Measurements from ENCODE around the gene THNSL1.

Gene THNSL1

DNA sequence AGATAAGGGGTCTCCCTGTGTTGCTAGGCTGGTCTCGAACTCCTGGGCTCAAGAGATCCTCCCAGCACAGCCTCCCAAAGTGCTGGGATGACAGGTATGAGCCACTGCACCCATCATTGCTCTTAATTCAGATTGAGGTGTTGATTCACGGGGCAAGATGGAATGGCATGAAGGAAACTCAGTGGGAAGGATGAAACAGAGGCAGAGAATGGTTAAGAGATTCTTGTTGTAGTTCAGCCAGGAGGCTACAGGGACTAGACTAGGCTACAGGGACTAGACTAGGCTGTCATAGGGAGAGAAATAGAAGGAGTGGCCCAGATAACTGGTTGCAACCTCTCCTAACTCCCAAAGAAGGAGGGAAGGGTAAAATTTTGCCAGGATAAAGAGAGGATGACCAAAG is 48.0 kb downstream of the THNSL1 start:
- Histone ChIP-seq H3F3A (ENCODE audit: control insufficient read depth, insufficient read depth) (no peaks in the 10 kb centered on the region), H3K27ac (ENCODE audit: low read depth, low read length) (no peak overlapping the region), H3K4me3 (ENCODE audit: low read length) (no peak overlapping the region), H3K4me1 (ENCODE audit: control insufficient read depth, low read length) (no peaks in the 10 kb centered on the region), H3K27me3 (ENCODE audit: control insufficient read depth, low read length) (no peaks in the 10 kb centered on the region), H3K36me3 (ENCODE audit: control insufficient read depth, low read length) (no peaks in the 10 kb centered on the region), H4K20me1 (ENCODE audit: control insufficient read depth, insufficient read depth, low read depth, low read length) (no peaks in the 10 kb centered on the region), H3K9me2 (replicated peaks; ENCODE audit: control insufficient read depth, low read length) (no peaks in the 10 kb centered on the region), H3K9me3 (ENCODE audit: control insufficient read depth, insufficient read depth, low read length) (no peaks in the 10 kb centered on the region), H3K4me2 (ENCODE audit: low read length) (no peak overlapping the region), H3K79me2 (ENCODE audit: control insufficient read depth, low read length) (no peaks in the 10 kb centered on the region)
- TF ChIP-seq, protein P1, sequence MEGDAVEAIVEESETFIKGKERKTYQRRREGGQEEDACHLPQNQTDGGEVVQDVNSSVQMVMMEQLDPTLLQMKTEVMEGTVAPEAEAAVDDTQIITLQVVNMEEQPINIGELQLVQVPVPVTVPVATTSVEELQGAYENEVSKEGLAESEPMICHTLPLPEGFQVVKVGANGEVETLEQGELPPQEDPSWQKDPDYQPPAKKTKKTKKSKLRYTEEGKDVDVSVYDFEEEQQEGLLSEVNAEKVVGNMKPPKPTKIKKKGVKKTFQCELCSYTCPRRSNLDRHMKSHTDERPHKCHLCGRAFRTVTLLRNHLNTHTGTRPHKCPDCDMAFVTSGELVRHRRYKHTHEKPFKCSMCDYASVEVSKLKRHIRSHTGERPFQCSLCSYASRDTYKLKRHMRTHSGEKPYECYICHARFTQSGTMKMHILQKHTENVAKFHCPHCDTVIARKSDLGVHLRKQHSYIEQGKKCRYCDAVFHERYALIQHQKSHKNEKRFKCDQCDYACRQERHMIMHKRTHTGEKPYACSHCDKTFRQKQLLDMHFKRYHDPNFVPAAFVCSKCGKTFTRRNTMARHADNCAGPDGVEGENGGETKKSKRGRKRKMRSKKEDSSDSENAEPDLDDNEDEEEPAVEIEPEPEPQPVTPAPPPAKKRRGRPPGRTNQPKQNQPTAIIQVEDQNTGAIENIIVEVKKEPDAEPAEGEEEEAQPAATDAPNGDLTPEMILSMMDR (IDR thresholded peaks at IDR 0.05; ENCODE audit: low read depth, low read length, poor library complexity, severe bottlenecking) = no peak
- no peak for TF ChIP-seq EZH2phosphoT487 (IDR thresholded peaks at IDR 0.05; ENCODE audit: borderline replicate concordance, low read length)

DNA sequence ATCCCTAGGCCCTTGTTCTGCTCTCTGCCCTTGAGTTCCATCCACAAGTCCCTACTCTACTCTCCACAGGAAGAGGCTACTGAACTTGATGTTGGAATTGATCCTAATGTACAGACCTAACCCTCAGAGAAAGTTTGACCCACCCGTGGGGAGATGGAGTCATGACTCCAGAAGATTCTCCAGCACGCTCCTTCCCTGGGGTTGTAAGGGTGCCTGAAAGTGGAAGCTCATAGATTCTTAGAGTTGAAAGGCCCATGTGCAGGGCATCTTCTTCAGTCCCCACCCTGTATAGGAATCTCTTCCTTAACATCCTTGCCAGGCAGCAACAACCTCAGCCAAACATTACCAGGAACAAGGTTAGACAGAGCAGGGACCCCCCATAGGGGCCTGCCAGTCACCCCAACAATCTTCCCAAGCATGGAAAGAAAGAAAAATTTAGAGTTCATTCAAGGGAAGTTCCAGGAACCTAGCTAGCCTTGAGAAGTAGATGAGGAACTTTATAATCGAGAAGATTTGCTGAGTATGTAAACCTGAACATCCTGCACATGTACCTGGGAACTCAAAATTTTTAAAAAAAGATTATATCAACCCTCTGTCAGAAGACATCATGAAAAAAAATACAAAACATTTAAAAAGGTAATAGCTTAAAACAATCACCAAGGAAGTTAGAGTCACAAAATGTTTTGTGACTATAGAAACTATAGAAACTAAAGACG is 49.5 kb downstream of the THNSL1 start:
- Histone ChIP-seq H3K79me2 (ENCODE audit: control insufficient read depth, low read length) (no peaks in the 10 kb centered on the region), H3K4me3 (ENCODE audit: low read length) (no peak overlapping the region), H3K27ac (ENCODE audit: low read depth, low read length) (no peak overlapping the region), H4K20me1 (ENCODE audit: control insufficient read depth, insufficient read depth, low read depth, low read length) (no peaks in the 10 kb centered on the region), H3K4me1 (ENCODE audit: control insufficient read depth, low read length) (no peaks in the 10 kb centered on the region), H3K4me2 (ENCODE audit: low read length) (no peak overlapping the region), H3F3A (ENCODE audit: control insufficient read depth, insufficient read depth) (no peaks in the 10 kb centered on the region), H3K9me3 (ENCODE audit: control insufficient read depth, insufficient read depth, low read length) (no peaks in the 10 kb centered on the region), H3K9me2 (replicated peaks; ENCODE audit: control insufficient read depth, low read length) (no peaks in the 10 kb centered on the region), H3K36me3 (ENCODE audit: control insufficient read depth, low read length) (no peaks in the 10 kb centered on the region), H3K27me3 (ENCODE audit: control insufficient read depth, low read length) (no peaks in the 10 kb centered on the region)
- TF ChIP-seq EZH2phosphoT487 (IDR thresholded peaks at IDR 0.05; ENCODE audit: borderline replicate concordance, low read length) = no peak
- TF ChIP-seq, protein P1 (IDR thresholded peaks at IDR 0.05; ENCODE audit: low read depth, low read length, poor library complexity, severe bottlenecking) = no peak

DNA sequence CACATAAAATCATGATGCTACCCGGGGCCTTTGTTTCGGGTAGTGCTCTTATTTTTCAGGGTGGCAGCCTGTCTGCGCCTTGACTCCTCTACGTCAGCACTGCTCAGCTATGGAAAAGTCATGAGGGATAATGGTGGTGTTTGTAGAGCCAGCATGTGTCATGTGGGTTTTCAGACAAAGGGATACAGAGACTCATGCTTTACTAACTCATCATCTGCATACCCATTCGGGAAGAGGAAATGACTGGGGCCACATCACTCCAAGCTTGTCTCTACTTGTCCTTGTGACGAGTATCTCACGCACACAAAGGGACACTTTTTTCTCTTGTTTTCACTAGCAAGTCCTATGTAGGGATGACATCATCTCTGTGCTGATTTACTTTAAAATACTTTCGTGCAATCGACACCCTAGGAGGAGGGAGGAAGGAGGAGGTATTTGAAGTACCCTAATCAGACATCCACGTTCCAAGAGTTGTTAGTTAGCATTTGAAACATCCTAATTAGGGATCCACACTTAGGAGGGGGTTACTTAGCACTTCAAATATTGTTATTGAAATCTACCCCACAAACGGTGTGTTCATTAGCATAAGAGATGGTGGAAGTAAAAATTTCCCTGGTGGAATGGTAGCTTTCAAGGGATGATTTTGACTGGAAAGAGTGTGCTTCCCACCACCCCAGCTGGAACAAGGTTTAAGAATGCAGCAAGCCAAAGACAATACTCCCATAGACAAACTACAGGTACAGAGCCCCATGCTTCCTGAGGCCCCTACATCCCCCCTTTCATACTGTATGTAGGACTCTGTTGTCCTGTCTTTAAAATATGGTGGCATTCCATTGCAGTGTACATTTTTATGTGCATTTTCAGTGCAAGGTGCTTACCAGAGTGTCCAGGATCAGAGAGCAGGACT is 52.0 kb downstream of the THNSL1 start:
- Histone ChIP-seq H3K79me2 (ENCODE audit: control insufficient read depth, low read length) (no peaks in the 10 kb centered on the region), H3K4me3 (ENCODE audit: low read length) (no peak overlapping the region), H4K20me1 (ENCODE audit: control insufficient read depth, insufficient read depth, low read depth, low read length) (no peaks in the 10 kb centered on the region), H3K36me3 (ENCODE audit: control insufficient read depth, low read length) (no peaks in the 10 kb centered on the region), H3K27me3 (ENCODE audit: control insufficient read depth, low read length) (no peaks in the 10 kb centered on the region), H3K27ac (ENCODE audit: low read depth, low read length) (no peak overlapping the region), H3K9me3 (ENCODE audit: control insufficient read depth, insufficient read depth, low read length) (no peaks in the 10 kb centered on the region), H3K4me2 (ENCODE audit: low read length) (no peak overlapping the region), H3K9me2 (replicated peaks; ENCODE audit: control insufficient read depth, low read length) (no peaks in the 10 kb centered on the region), H3F3A (ENCODE audit: control insufficient read depth, insufficient read depth) (no peaks in the 10 kb centered on the region), H3K4me1 (ENCODE audit: control insufficient read depth, low read length) (no peaks in the 10 kb centered on the region)
- TF ChIP-seq EZH2phosphoT487 (IDR thresholded peaks at IDR 0.05; ENCODE audit: borderline replicate concordance, low read length) = no peak
- TF ChIP-seq, protein P1 (IDR thresholded peaks at IDR 0.05; ENCODE audit: low read depth, low read length, poor library complexity, severe bottlenecking) = no peak

Measured in DOHH2 (cell line).